ENCODE measurements around the gene MACROD2.

MACROD2 gene

GRCh38 chr20:14553774-14554534 is 558.6 kb downstream of the MACROD2 start:
- no peak for TF ChIP-seq CTCF (IDR thresholded peaks at IDR 0.05; ENCODE audit: low read depth, low read length)
- no peaks in the 10 kb centered on the region for H3K27me3 ChIP-seq
- H3K9me3 ChIP-seq, result no peaks in the 10 kb centered on the region
- H3K4me1 ChIP-seq, result no peaks in the 10 kb centered on the region
- H3K36me3 ChIP-seq, result no peaks in the 10 kb centered on the region
- no peak for DNase-seq
- no peak overlapping the region for H3K4me3 ChIP-seq (ENCODE audit: low read depth, low read length)

GRCh38 chr20:14555676-14556075 is 560.4 kb downstream of the MACROD2 start:
- Histone ChIP-seq H3K36me3 (no peaks in the 10 kb centered on the region), H3K4me1 (no peaks in the 10 kb centered on the region), H3K27me3 (no peaks in the 10 kb centered on the region), H3K9me3 (no peaks in the 10 kb centered on the region), H3K4me3 (ENCODE audit: low read depth, low read length) (no peak overlapping the region)
- no peak for DNase-seq
- TF ChIP-seq CTCF (IDR thresholded peaks at IDR 0.05; ENCODE audit: low read depth, low read length), result no peak

GRCh38 chr20:14556206-14556605 is 560.9 kb downstream of the MACROD2 start:
- Histone ChIP-seq H3K36me3 (no peaks in the 10 kb centered on the region), H3K27me3 (no peaks in the 10 kb centered on the region), H3K4me1 (no peaks in the 10 kb centered on the region), H3K9me3 (no peaks in the 10 kb centered on the region), H3K4me3 (ENCODE audit: low read depth, low read length) (no peak overlapping the region)
- no peak for TF ChIP-seq CTCF (IDR thresholded peaks at IDR 0.05; ENCODE audit: low read depth, low read length)
- no peak for DNase-seq

GRCh38 chr20:14559612-14560011 is 564.3 kb downstream of the MACROD2 start:
- Histone ChIP-seq H3K4me1 (no peaks in the 10 kb centered on the region), H3K9me3 (no peaks in the 10 kb centered on the region), H3K27me3 (no peaks in the 10 kb centered on the region), H3K4me3 (ENCODE audit: low read depth, low read length) (no peak overlapping the region), H3K36me3 (no peaks in the 10 kb centered on the region)
- DNase-seq, result no peak
- no peak for TF ChIP-seq CTCF (IDR thresholded peaks at IDR 0.05; ENCODE audit: low read depth, low read length)

- TF ChIP-seq CTCF (IDR thresholded peaks at IDR 0.05; ENCODE audit: low read depth, low read length), result no peak
Observed at GRCh38 chr20:14561741-14562221, 566.5 kb downstream of the MACROD2 start.

GRCh38 chr20:14562981-14563380 is 567.7 kb downstream of the MACROD2 start:
- Histone ChIP-seq H3K27me3 (no peaks in the 10 kb centered on the region), H3K4me1 (no peaks in the 10 kb centered on the region), H3K36me3 (no peaks in the 10 kb centered on the region), H3K4me3 (ENCODE audit: low read depth, low read length) (no peak overlapping the region), H3K9me3 (no peaks in the 10 kb centered on the region)
- DNase-seq, result no peak
- TF ChIP-seq CTCF (IDR thresholded peaks at IDR 0.05; ENCODE audit: low read depth, low read length), result no peak

More at GRCh38 chr20:14561741-14562221, 566.5 kb downstream of the MACROD2 start:
- H3K4me1 ChIP-seq, result no peaks in the 10 kb centered on the region
- DNase-seq, result no peak
- no peaks in the 10 kb centered on the region for H3K27me3 ChIP-seq
- no peaks in the 10 kb centered on the region for H3K36me3 ChIP-seq
- H3K4me3 ChIP-seq (ENCODE audit: low read depth, low read length), result no peak overlapping the region
- H3K9me3 ChIP-seq, result no peaks in the 10 kb centered on the region
